Ecto neural progenitor cell (in vitro differentiated cells): ENCODE data around the gene GCN1.
"Not testable (repeated sequence)": the region's sequence is repeated elsewhere in the genome, so short reads cannot be mapped to it uniquely, and the experiment has no call there.

Source experiments
- DNase-seq: peaks from one replicate; pipeline ENCODE4 v3.0.0-alpha.2; 2018; ENCODE audit warnings: low spot score

Gene GCN1

GRCh38 chr12:120213182-120213581 lies 18.7 kb upstream of the GCN1 start:
- not testable (repeated sequence) for DNase-seq

- DNase-seq: no peak
Measured at GRCh38 chr12:120212301-120212700, 17.8 kb upstream of the GCN1 start.

GRCh38 chr12:120211904-120212283 lies 17.4 kb upstream of the GCN1 start:
- no peak for DNase-seq

- no peak for DNase-seq
Measured at GRCh38 chr12:120211243-120211903, 16.9 kb upstream of the GCN1 start.

- no peak for DNase-seq
Measured at GRCh38 chr12:120209851-120210250, 15.3 kb upstream of the GCN1 start.

- DNase-seq: no peak
Measured at GRCh38 chr12:120207227-120207626, 12.7 kb upstream of the GCN1 start.

- not testable (repeated sequence) for DNase-seq
Measured at GRCh38 chr12:120206781-120207180, 12.3 kb upstream of the GCN1 start.

GRCh38 chr12:120206228-120206627 lies 11.7 kb upstream of the GCN1 start:
- DNase-seq: no peak

GRCh38 chr12:120204171-120204570 lies 9.7 kb upstream of the GCN1 start:
- no peak for DNase-seq

- no peak for DNase-seq
Measured at GRCh38 chr12:120200364-120200800, 5.9 kb upstream of the GCN1 start.

GRCh38 chr12:120199595-120200306 lies 5.2 kb upstream of the GCN1 start:
- DNase-seq: no peak

- DNase-seq: no peak
Measured at GRCh38 chr12:120199025-120199424, 4.5 kb upstream of the GCN1 start.

GRCh38 chr12:120197542-120197887 lies 3.0 kb upstream of the GCN1 start:
- DNase-seq: no peak

- not testable (repeated sequence) for DNase-seq
Measured at GRCh38 chr12:120196817-120197541, 2.5 kb upstream of the GCN1 start.

- no peak for DNase-seq
Measured at GRCh38 chr12:120196363-120196762, 1.8 kb upstream of the GCN1 start.

GRCh38 chr12:120194226-120194533 lies 335 bp downstream of the GCN1 start:
- DNase-seq: no peak

GRCh38 chr12:120193286-120193685 lies 1.2 kb downstream of the GCN1 start:
- not testable (repeated sequence) for DNase-seq

GRCh38 chr12:120190985-120191480 lies 3.5 kb downstream of the GCN1 start:
- DNase-seq: no peak

- DNase-seq: no peak
Measured at GRCh38 chr12:120190386-120190785, 4.1 kb downstream of the GCN1 start.

- no peak for DNase-seq
Measured at GRCh38 chr12:120186654-120187053, 7.9 kb downstream of the GCN1 start.

GRCh38 chr12:120183211-120183631 lies 11.3 kb downstream of the GCN1 start:
- DNase-seq: no peak

- DNase-seq: no peak
Measured at GRCh38 chr12:120181991-120182631, 12.4 kb downstream of the GCN1 start.

GRCh38 chr12:120180975-120181374 lies 13.5 kb downstream of the GCN1 start:
- DNase-seq: no peak
